COR-L47 (cell line): ENCODE measurements around the gene MTFR2.

Experiments used
- DNase-seq: peaks from one replicate; lab custom pipeline; 2025; lab: John Stamatoyannopoulos, UW

MTFR2 gene

DNA sequence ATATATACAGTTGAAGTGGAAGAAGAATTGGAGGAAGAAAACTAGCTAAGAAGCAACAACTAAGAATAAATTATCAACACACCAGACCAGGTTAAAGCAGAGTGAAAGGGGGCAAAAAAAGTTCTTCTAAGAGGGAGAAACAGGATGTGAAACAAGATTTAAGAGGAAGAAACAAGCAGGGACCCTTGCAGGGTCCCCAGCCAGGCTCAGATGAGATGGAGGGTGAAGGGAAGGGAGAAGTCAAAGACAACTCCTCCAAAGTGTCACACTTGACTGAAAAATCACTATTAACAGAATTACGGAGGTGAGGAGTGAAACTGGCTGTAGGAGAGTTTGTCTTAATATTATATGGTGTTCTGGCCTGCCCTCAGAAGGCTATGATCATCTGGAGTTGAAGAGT lies 65.4 kb downstream of the MTFR2 start:
- DNase-seq = no peak

DNA sequence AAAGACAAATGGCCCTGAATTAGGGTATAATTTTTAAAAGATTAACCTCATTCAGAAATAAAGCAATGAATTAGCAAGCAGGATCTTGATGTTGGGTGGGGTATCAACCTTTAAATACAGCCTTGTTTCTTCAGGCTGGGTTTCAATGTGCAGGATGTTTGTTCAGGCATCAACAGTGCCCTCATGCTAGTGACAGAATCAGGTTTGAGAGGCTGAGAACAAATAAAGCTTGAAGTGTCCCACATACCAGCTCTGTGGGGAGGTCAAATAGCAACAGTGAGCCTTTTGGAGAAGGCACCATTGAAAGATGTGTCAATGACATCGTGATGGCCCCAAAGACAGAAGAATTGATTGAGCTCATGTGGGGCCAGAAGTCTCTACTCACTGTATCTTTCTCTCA lies 68.2 kb downstream of the MTFR2 start:
- DNase-seq = no peak

DNA sequence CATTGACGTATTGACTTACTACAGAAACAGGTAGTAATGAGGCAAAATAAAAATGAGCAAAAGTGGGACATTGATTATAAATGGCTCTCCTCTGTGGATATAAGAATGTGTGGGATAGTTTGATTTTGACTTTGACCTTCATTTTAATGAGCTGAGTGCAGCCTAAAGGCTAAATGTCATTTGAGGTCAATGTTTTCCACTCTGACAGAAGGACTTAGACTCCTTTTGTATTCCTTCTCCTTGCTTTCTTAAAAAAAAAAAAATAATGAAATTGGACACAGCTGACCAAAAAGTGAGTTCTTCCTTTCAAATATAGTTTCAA lies 68.6 kb downstream of the MTFR2 start:
- DNase-seq = no peak
